Mesendoderm (in vitro differentiated cells): ENCODE results near the gene IL2RA.
"Not testable (repeated sequence)": the region's sequence is repeated elsewhere in the genome, so short reads cannot be mapped to it uniquely, and the experiment has no call there.

ENCODE experiments used
- DNase-seq: peaks from one replicate; pipeline ENCODE4 v3.0.0; 2013
- H2AK5ac ChIP-seq: 2 replicates; pipeline ENCODE4 v1.6.1; 2013; ENCODE audit warnings: low read length, inconsistent platforms
- H2BK120ac ChIP-seq: 2 replicates; pipeline ENCODE4 v1.6.1; 2013; ENCODE audit warnings: low read depth, mild to moderate bottlenecking, low read length, moderate library complexity, mixed read lengths
- H2BK15ac ChIP-seq: replicated peaks from 2 replicates; pipeline ENCODE4 v1.6.1; 2013; ENCODE audit warnings: low read depth, mild to moderate bottlenecking, moderate library complexity
- H2BK5ac ChIP-seq: 2 replicates; pipeline ENCODE4 v1.6.1; 2013; ENCODE audit warnings: low read length, inconsistent platforms
- H3K18ac ChIP-seq: 2 replicates; pipeline ENCODE4 v1.6.1; 2013; ENCODE audit warnings: mild to moderate bottlenecking, low read length, mixed read lengths
- H3K23ac ChIP-seq: one replicate; pipeline ENCODE4 v1.6.1; 2013; ENCODE audit warnings: low read length
- H3K27ac ChIP-seq: 2 replicates; pipeline ENCODE4 v1.5.1; 2013; ENCODE audit warnings: low read depth, mild to moderate bottlenecking, inconsistent platforms, low read length, moderate library complexity
- H3K27me3 ChIP-seq: 2 replicates; pipeline ENCODE4 v1.6.1; 2013; ENCODE audit warnings: low read length, control low read depth, mild to moderate bottlenecking, inconsistent platforms; ENCODE audit not compliant: insufficient read depth, poor library complexity
- H3K36me3 ChIP-seq: 2 replicates; pipeline ENCODE4 v1.6.1; 2013; ENCODE audit warnings: low read length, inconsistent platforms; ENCODE audit not compliant: control insufficient read depth, insufficient read depth
- H3K4ac ChIP-seq: one replicate; pipeline ENCODE4 v1.6.1; 2013; ENCODE audit warnings: low read depth, mild to moderate bottlenecking, low read length, moderate library complexity
- H3K4me1 ChIP-seq: 2 replicates; pipeline ENCODE4 v1.6.1; 2013; ENCODE audit warnings: low read depth, low read length, inconsistent platforms; ENCODE audit not compliant: control insufficient read depth
- H3K4me2 ChIP-seq: 2 replicates; pipeline ENCODE4 v1.6.1; 2013; ENCODE audit warnings: low read length
- H3K4me3 ChIP-seq: 2 replicates; pipeline ENCODE4 v1.5.1; 2013; ENCODE audit warnings: mild to moderate bottlenecking, low read length
- H3K56ac ChIP-seq: one replicate; pipeline ENCODE4 v1.6.1; 2013; ENCODE audit warnings: low read length
- H3K79me1 ChIP-seq: 2 replicates; pipeline ENCODE4 v1.6.1; 2013; ENCODE audit warnings: low read length, inconsistent platforms
- H3K79me2 ChIP-seq: 2 replicates; pipeline ENCODE4 v1.6.1; 2013; ENCODE audit warnings: mild to moderate bottlenecking, low read length; ENCODE audit not compliant: control insufficient read depth, insufficient read depth
- H3K9ac ChIP-seq: 2 replicates; pipeline ENCODE4 v1.6.1; 2013; ENCODE audit warnings: low read length, inconsistent platforms
- H4K5ac ChIP-seq: one replicate; pipeline ENCODE4 v1.6.1; 2013; ENCODE audit warnings: low read length
- H4K8ac ChIP-seq: one replicate; pipeline ENCODE4 v1.6.1; 2013; ENCODE audit warnings: low read depth, mild to moderate bottlenecking, control low read depth, low read length, moderate library complexity
- WGBS: extraction: QIAGEN DNeasy Blood & Tissue Kit; methylation state at CpG from one replicate; pipeline ENCODE4 v1.1.7; 2013; ENCODE audit warnings: low lambda C conversion rate, missing lambda C conversion rate; ENCODE audit not compliant: insufficient coverage; ENCODE audit errors: extremely low coverage; 5-methylcytosine and 5-hydroxymethylcytosine counted together

Gene IL2RA

DNA sequence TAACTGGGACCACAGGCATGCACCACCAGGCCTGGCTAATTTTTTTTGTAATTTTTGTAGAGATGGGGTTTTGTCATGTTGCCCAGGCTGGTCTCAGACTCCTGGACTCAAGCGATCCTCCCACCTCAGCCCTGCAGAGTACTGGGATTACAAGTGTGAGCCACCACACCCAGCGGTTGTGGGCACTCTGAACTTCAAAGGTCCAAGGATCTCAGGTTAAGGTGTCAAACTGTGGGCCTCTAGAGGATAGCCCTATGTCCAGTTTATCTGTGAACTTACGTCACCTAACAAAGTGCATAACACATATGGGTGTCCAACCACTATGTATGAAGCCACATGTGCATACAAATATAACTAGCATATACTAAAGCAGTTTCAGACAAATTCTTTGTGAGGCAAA, 3.2 kb upstream of the IL2RA start:
- no peak overlapping the region for H3K4ac ChIP-seq
- no CpG with 5 or more reads among the region's 3 CpGs for WGBS
- no peak for DNase-seq

DNA sequence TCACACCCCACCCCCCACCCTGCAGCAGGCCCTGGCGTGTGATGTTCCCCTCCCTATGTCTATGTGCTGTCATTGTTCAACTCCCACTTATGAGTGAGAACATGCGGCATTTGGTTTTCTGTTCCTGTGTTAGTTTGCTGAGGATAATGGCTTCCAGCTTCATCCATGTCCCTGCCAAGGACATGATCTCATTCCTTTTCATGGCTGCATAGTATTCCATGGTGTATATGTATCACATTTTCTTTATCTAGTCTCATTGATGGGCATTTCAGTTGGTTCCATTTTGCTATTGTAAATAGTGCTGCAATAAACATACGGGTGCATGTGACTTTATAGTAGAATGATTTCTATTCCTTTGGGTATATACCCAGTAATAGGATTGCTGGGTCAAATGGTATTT, 2.6 kb upstream of the IL2RA start:
- H3K4me2 ChIP-seq, H3K4me1 ChIP-seq, H3K9ac ChIP-seq, H3K27me3 ChIP-seq, H4K5ac ChIP-seq, H4K8ac ChIP-seq, H3K18ac ChIP-seq, H2BK120ac ChIP-seq, H3K36me3 ChIP-seq, H2BK15ac ChIP-seq, H3K4me3 ChIP-seq, H3K27ac ChIP-seq, H3K56ac ChIP-seq, H3K4ac ChIP-seq, H2BK5ac ChIP-seq, H3K79me1 ChIP-seq, H3K23ac ChIP-seq, DNase-seq, H3K79me2 ChIP-seq, H2AK5ac ChIP-seq: not testable (repeated sequence)
- WGBS = no CpG with 5 or more reads among the region's 3 CpGs

More for the DNA sequence above, 3.2 kb upstream of the IL2RA start:
- no peak overlapping the region for H2BK120ac ChIP-seq
- no peak overlapping the region for H3K4me3 ChIP-seq
- H3K56ac ChIP-seq = no peak overlapping the region
- no peak overlapping the region for H2BK15ac ChIP-seq
- H3K79me2 ChIP-seq = no peaks in the 10 kb centered on the region
- no peaks in the 10 kb centered on the region for H3K4me1 ChIP-seq
- H3K27me3 ChIP-seq = no peaks in the 10 kb centered on the region
- H3K23ac ChIP-seq = no peak overlapping the region
- no peak overlapping the region for H3K27ac ChIP-seq
- no peak overlapping the region for H3K4me2 ChIP-seq
- H2BK5ac ChIP-seq = no peak overlapping the region
- no peak overlapping the region for H4K5ac ChIP-seq
- no peak overlapping the region for H3K9ac ChIP-seq
- no peak overlapping the region for H3K18ac ChIP-seq
- no peaks in the 10 kb centered on the region for H3K79me1 ChIP-seq
- no peak overlapping the region for H2AK5ac ChIP-seq
- no peaks in the 10 kb centered on the region for H3K36me3 ChIP-seq
- H4K8ac ChIP-seq = no peak overlapping the region

DNA sequence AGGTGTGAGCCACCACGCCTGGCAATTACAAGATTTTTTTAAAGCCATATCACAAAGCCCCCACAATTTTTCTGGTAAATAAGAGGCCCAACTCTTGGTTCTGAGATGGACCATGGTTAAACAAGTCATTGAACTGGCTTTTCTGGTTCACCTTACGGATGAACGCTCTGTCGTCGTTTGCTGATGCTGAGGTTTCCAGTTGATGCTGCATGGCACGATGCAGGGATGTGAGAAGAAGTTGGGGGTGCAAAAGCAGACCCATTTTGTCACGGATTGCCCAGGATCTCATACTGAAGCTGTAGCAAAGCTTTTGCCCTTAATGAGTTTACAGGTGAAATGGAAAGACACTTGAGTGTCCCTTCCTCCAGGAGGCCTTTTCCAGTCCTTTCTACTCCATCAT, 2.0 kb upstream of the IL2RA start:
- Histone ChIP-seq H2BK120ac (no peak overlapping the region), H3K23ac (no peak overlapping the region), H3K4me3 (no peak overlapping the region), H3K4me2 (no peak overlapping the region), H3K79me1 (no peaks in the 10 kb centered on the region), H3K18ac (no peak overlapping the region), H2AK5ac (no peak overlapping the region), H2BK5ac (no peak overlapping the region), H4K5ac (no peak overlapping the region), H3K4me1 (no peaks in the 10 kb centered on the region), H4K8ac (no peak overlapping the region), H3K36me3 (no peaks in the 10 kb centered on the region), H3K4ac (no peak overlapping the region), H2BK15ac (no peak overlapping the region), H3K9ac (no peak overlapping the region), H3K27me3 (no peaks in the 10 kb centered on the region), H3K27ac (no peak overlapping the region), H3K56ac (no peak overlapping the region), H3K79me2 (no peaks in the 10 kb centered on the region)
- no CpG with 5 or more reads among the region's 7 CpGs for WGBS
- DNase-seq = no peak

DNA sequence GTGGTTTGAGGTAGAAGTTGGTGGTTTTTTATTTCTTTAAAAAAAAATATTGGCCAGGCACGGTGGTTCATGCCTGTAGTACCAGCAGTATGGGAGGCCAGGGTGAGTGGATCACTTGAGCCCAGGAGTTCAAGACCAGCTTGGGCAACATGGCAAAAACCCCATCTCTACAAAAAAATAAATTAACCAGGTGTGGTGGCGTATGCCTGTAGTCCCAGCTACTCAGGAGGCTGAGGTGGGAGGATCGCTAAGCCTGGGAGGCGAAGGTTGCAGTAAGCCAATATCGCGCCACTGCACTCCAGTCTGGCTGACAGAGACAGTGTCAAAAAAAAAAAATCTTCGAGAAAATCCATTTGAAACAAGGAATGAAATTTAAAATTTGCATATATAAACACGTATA, 1.1 kb downstream of the IL2RA start:
- H3K36me3 ChIP-seq = no peaks in the 10 kb centered on the region
- H3K4me2 ChIP-seq = no peak overlapping the region
- H2BK15ac ChIP-seq = no peak overlapping the region
- no peak overlapping the region for H2BK5ac ChIP-seq
- no peak overlapping the region for H3K4me3 ChIP-seq
- WGBS = no CpG with 5 or more reads among the region's 8 CpGs
- no peak overlapping the region for H3K4ac ChIP-seq
- H3K56ac ChIP-seq = no peak overlapping the region
- H4K5ac ChIP-seq = no peak overlapping the region
- no peaks in the 10 kb centered on the region for H3K79me1 ChIP-seq
- no peak overlapping the region for H2BK120ac ChIP-seq
- no peak overlapping the region for H2AK5ac ChIP-seq
- H3K9ac ChIP-seq = no peak overlapping the region
- no peak overlapping the region for H4K8ac ChIP-seq
- H3K18ac ChIP-seq = no peak overlapping the region
- no peak overlapping the region for H3K23ac ChIP-seq
- no peak overlapping the region for H3K27ac ChIP-seq
- no peak for DNase-seq
- no peaks in the 10 kb centered on the region for H3K27me3 ChIP-seq
- H3K4me1 ChIP-seq = no peaks in the 10 kb centered on the region
- no peaks in the 10 kb centered on the region for H3K79me2 ChIP-seq

DNA sequence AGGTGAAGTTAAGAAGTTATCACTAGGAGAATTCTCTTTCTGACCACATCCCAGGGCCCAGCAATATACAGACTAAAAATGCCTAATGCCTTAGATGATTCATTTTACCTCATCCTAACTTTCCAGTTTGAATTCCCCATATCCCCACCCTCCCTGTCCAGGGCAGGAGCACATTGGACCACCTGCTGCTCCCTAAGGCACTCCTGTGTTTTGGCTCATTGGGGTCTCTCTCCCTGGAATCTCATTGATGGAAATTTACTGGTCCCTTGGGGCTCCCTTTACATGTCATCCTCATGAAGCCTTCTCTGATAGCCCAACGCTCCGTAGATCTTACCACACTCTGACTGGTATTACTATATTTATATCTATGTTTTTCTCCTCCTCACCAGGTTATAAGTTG, 2.7 kb downstream of the IL2RA start:
- Histone ChIP-seq H2BK5ac (no peak overlapping the region), H3K27ac (no peak overlapping the region), H3K79me1 (no peaks in the 10 kb centered on the region), H3K4ac (no peak overlapping the region), H3K23ac (no peak overlapping the region), H3K18ac (no peak overlapping the region), H4K5ac (no peak overlapping the region), H3K4me2 (no peak overlapping the region), H3K27me3 (no peaks in the 10 kb centered on the region), H3K4me1 (no peaks in the 10 kb centered on the region), H3K79me2 (no peaks in the 10 kb centered on the region), H3K9ac (no peak overlapping the region), H3K56ac (no peak overlapping the region), H3K36me3 (no peaks in the 10 kb centered on the region), H3K4me3 (no peak overlapping the region), H2BK15ac (no peak overlapping the region), H2BK120ac (no peak overlapping the region), H2AK5ac (no peak overlapping the region), H4K8ac (no peak overlapping the region)
- no peak for DNase-seq
- no CpG with 5 or more reads among the region's 2 CpGs for WGBS

DNA sequence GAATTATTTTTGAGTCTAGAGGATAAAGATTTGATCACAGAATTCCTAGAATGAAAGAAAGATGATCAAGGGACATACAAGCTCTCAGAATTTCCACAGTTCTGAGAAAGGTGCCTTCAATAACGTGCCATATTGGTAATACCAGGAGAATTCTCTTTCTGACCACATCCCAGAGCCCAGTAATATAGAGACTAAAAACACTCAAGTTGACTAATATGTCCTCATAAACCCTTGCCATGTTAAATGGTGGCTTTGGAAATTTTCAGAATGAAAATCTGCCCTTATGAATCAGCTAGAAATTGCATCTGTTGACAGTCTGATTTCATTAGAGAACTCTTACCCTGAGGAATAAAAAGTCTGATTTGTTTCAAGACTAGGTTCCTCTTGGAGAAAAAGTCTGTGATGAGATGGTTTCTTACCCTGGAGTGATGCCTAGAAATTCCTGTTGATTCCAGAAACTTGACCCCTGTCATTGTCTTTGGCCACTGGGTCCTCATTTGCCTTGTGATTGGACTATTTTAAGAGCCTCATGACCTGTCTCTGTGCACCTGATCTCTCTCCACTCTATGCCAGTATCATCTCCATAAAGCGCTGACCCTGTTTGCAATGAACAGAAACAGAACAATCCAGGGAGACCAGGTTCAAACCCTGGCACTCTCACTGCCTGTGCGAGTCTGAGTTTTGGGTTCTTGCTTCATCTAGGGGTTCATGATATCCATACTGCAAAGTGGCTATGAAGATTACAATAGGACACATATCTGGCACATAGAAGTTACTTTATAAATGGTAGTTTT, 3.3 kb downstream of the IL2RA start:
- Histone ChIP-seq H3K27ac (no peak overlapping the region), H4K5ac (no peak overlapping the region), H3K23ac (no peak overlapping the region), H3K4me2 (no peak overlapping the region), H3K36me3 (no peaks in the 10 kb centered on the region), H3K9ac (no peak overlapping the region), H3K4me3 (no peak overlapping the region), H2AK5ac (no peak overlapping the region), H3K18ac (no peak overlapping the region), H2BK15ac (no peak overlapping the region), H4K8ac (no peak overlapping the region), H3K79me1 (no peaks in the 10 kb centered on the region), H3K79me2 (no peaks in the 10 kb centered on the region), H2BK120ac (no peak overlapping the region), H3K4me1 (no peaks in the 10 kb centered on the region), H3K4ac (no peak overlapping the region), H3K56ac (no peak overlapping the region), H2BK5ac (no peak overlapping the region), H3K27me3 (no peaks in the 10 kb centered on the region)
- DNase-seq = no peak
- no CpG with 5 or more reads among the region's 3 CpGs for WGBS
